ENCODE measurements around the gene CALR3.
A peak's percentile ranks its signal among the peaks of the same experiment; 100 is the strongest.
"Not testable (repeated sequence)": the region's sequence is repeated elsewhere in the genome, so short reads cannot be mapped to it uniquely, and the experiment has no call there.

Gene CALR3

GRCh38 chr19:16506161-16506560, 10.2 kb upstream of the CALR3 start:
- H3K4me1 Mint-ChIP-seq; H3K9me3 Mint-ChIP-seq; H3K27me3 Mint-ChIP-seq; DNase-seq (ENCODE audit: low spot score in 2 of 2); H3K4me3 Mint-ChIP-seq; ATAC-seq (replicated peaks; ENCODE audit: extremely low read depth, poor library complexity, severe bottlenecking); H3K36me3 Mint-ChIP-seq (ENCODE audit: insufficient read depth); H3K27ac Mint-ChIP-seq (ENCODE audit: low read depth): not testable (repeated sequence)

- H3K9me3 Mint-ChIP-seq = no peaks in the 10 kb centered on the region
- H3K27me3 Mint-ChIP-seq = no peaks in the 10 kb centered on the region
- peak overlapping the region; percentile 65 for H3K27ac Mint-ChIP-seq (ENCODE audit: low read depth)
- DNase-seq (ENCODE audit: low spot score in 2 of 2) (no peak), ATAC-seq (replicated peaks; ENCODE audit: extremely low read depth, poor library complexity, severe bottlenecking) (no peak)
- H3K36me3 Mint-ChIP-seq (ENCODE audit: insufficient read depth) = peaks cover 7% of the 10 kb centered on the region
- no peaks in the 10 kb centered on the region for H3K4me1 Mint-ChIP-seq
- H3K4me3 Mint-ChIP-seq = no peak overlapping the region
Measured at GRCh38 chr19:16504271-16504670, 8.3 kb upstream of the CALR3 start.

GRCh38 chr19:16497837-16498236, 1.9 kb upstream of the CALR3 start:
- ATAC-seq (replicated peaks; ENCODE audit: extremely low read depth, poor library complexity, severe bottlenecking) = no peak
- no peak for DNase-seq (ENCODE audit: low spot score in 2 of 2)
- peaks cover 5% of the 10 kb centered on the region for H3K36me3 Mint-ChIP-seq (ENCODE audit: insufficient read depth)
- no peaks in the 10 kb centered on the region for H3K9me3 Mint-ChIP-seq
- H3K4me1 Mint-ChIP-seq = peaks cover 11% of the 10 kb centered on the region
- no peak overlapping the region for H3K27ac Mint-ChIP-seq (ENCODE audit: low read depth)
- H3K27me3 Mint-ChIP-seq = no peaks in the 10 kb centered on the region
- H3K4me3 Mint-ChIP-seq = no peak overlapping the region

GRCh38 chr19:16497042-16497441, 1.1 kb upstream of the CALR3 start:
- H3K4me1 Mint-ChIP-seq = peaks cover 11% of the 10 kb centered on the region
- H3K27ac Mint-ChIP-seq (ENCODE audit: low read depth) = no peak overlapping the region
- ATAC-seq (replicated peaks; ENCODE audit: extremely low read depth, poor library complexity, severe bottlenecking) = no peak
- no peaks in the 10 kb centered on the region for H3K27me3 Mint-ChIP-seq
- peak overlapping the region; percentile 88 for H3K4me3 Mint-ChIP-seq
- no peaks in the 10 kb centered on the region for H3K9me3 Mint-ChIP-seq
- DNase-seq (ENCODE audit: low spot score in 2 of 2) = no peak
- H3K36me3 Mint-ChIP-seq (ENCODE audit: insufficient read depth) = peaks cover 4% of the 10 kb centered on the region

GRCh38 chr19:16496613-16496983, 631 bp upstream of the CALR3 start:
- Mint-ChIP-seq H3K4me3 (peak overlapping the region; percentile 88), H3K9me3 (no peaks in the 10 kb centered on the region), H3K27me3 (no peaks in the 10 kb centered on the region), H3K27ac (ENCODE audit: low read depth) (peak overlapping the region; percentile 86), H3K36me3 (ENCODE audit: insufficient read depth) (peaks cover 4% of the 10 kb centered on the region), H3K4me1 (peaks cover 11% of the 10 kb centered on the region)
- ATAC-seq (replicated peaks; ENCODE audit: extremely low read depth, poor library complexity, severe bottlenecking) (no peak), DNase-seq (ENCODE audit: low spot score in 2 of 2) (no peak)

- H3K9me3 Mint-ChIP-seq; DNase-seq (ENCODE audit: low spot score in 2 of 2); H3K36me3 Mint-ChIP-seq (ENCODE audit: insufficient read depth); ATAC-seq (replicated peaks; ENCODE audit: extremely low read depth, poor library complexity, severe bottlenecking); H3K27me3 Mint-ChIP-seq; H3K27ac Mint-ChIP-seq (ENCODE audit: low read depth); H3K4me1 Mint-ChIP-seq; H3K4me3 Mint-ChIP-seq: not testable (repeated sequence)
Measured at GRCh38 chr19:16486476-16486875, 9.5 kb downstream of the CALR3 start.

GRCh38 chr19:16482745-16483144, 13.2 kb downstream of the CALR3 start:
- H3K9me3 Mint-ChIP-seq = no peaks in the 10 kb centered on the region
- no peak overlapping the region for H3K4me3 Mint-ChIP-seq
- DNase-seq (ENCODE audit: low spot score in 2 of 2) (no peak), ATAC-seq (replicated peaks; ENCODE audit: extremely low read depth, poor library complexity, severe bottlenecking) (no peak)
- no peak overlapping the region for H3K27ac Mint-ChIP-seq (ENCODE audit: low read depth)
- peaks cover 1% of the 10 kb centered on the region for H3K36me3 Mint-ChIP-seq (ENCODE audit: insufficient read depth)
- H3K27me3 Mint-ChIP-seq = no peaks in the 10 kb centered on the region
- no peaks in the 10 kb centered on the region for H3K4me1 Mint-ChIP-seq

GRCh38 chr19:16477311-16477710, 18.7 kb downstream of the CALR3 start:
- ATAC-seq (replicated peaks; ENCODE audit: extremely low read depth, poor library complexity, severe bottlenecking) (no peak), DNase-seq (ENCODE audit: low spot score in 2 of 2) (no peak)
- peaks cover 1% of the 10 kb centered on the region for H3K36me3 Mint-ChIP-seq (ENCODE audit: insufficient read depth)
- no peaks in the 10 kb centered on the region for H3K4me1 Mint-ChIP-seq
- no peaks in the 10 kb centered on the region for H3K9me3 Mint-ChIP-seq
- no peak overlapping the region for H3K4me3 Mint-ChIP-seq
- H3K27ac Mint-ChIP-seq (ENCODE audit: low read depth) = no peak overlapping the region
- H3K27me3 Mint-ChIP-seq = no peaks in the 10 kb centered on the region

GRCh38 chr19:16476401-16476800, 19.6 kb downstream of the CALR3 start:
- DNase-seq (ENCODE audit: low spot score in 2 of 2) (no peak), ATAC-seq (replicated peaks; ENCODE audit: extremely low read depth, poor library complexity, severe bottlenecking) (no peak)
- no peak overlapping the region for H3K4me3 Mint-ChIP-seq
- H3K27me3 Mint-ChIP-seq = no peaks in the 10 kb centered on the region
- H3K36me3 Mint-ChIP-seq (ENCODE audit: insufficient read depth) = peaks cover 1% of the 10 kb centered on the region
- no peak overlapping the region for H3K27ac Mint-ChIP-seq (ENCODE audit: low read depth)
- no peaks in the 10 kb centered on the region for H3K9me3 Mint-ChIP-seq
- H3K4me1 Mint-ChIP-seq = no peaks in the 10 kb centered on the region

GRCh38 chr19:16473875-16474392, 22.0 kb downstream of the CALR3 start:
- H3K9me3 Mint-ChIP-seq = no peaks in the 10 kb centered on the region
- no peak for ATAC-seq (replicated peaks; ENCODE audit: extremely low read depth, poor library complexity, severe bottlenecking)
- peaks cover 20% of the 10 kb centered on the region for H3K4me1 Mint-ChIP-seq
- H3K4me3 Mint-ChIP-seq = no peak overlapping the region
- no peaks in the 10 kb centered on the region for H3K27me3 Mint-ChIP-seq
- no peak overlapping the region for H3K27ac Mint-ChIP-seq (ENCODE audit: low read depth)
- H3K36me3 Mint-ChIP-seq (ENCODE audit: insufficient read depth) = peaks cover 2% of the 10 kb centered on the region
- no peak for DNase-seq (ENCODE audit: low spot score in 2 of 2)

GRCh38 chr19:16472992-16473391, 23.0 kb downstream of the CALR3 start:
- H3K36me3 Mint-ChIP-seq (ENCODE audit: insufficient read depth) = peaks cover 2% of the 10 kb centered on the region
- ATAC-seq (replicated peaks; ENCODE audit: extremely low read depth, poor library complexity, severe bottlenecking) = no peak
- H3K9me3 Mint-ChIP-seq = no peaks in the 10 kb centered on the region
- H3K27me3 Mint-ChIP-seq = no peaks in the 10 kb centered on the region
- H3K4me1 Mint-ChIP-seq = peaks cover 28% of the 10 kb centered on the region
- H3K27ac Mint-ChIP-seq (ENCODE audit: low read depth) = no peak overlapping the region
- no peak for DNase-seq (ENCODE audit: low spot score in 2 of 2)
- H3K4me3 Mint-ChIP-seq = peak overlapping the region; percentile 79

- not testable (repeated sequence) for H3K9me3 Mint-ChIP-seq; H3K27me3 Mint-ChIP-seq; DNase-seq (ENCODE audit: low spot score in 2 of 2); H3K27ac Mint-ChIP-seq (ENCODE audit: low read depth); ATAC-seq (replicated peaks; ENCODE audit: extremely low read depth, poor library complexity, severe bottlenecking); H3K36me3 Mint-ChIP-seq (ENCODE audit: insufficient read depth)
- peaks cover 32% of the 10 kb centered on the region for H3K4me1 Mint-ChIP-seq
- H3K4me3 Mint-ChIP-seq = peak overlapping the region; percentile 79
Measured at GRCh38 chr19:16472559-16472899, 23.4 kb downstream of the CALR3 start.

- Mint-ChIP-seq H3K27ac (ENCODE audit: low read depth) (peak overlapping the region; percentile 5), H3K27me3 (no peaks in the 10 kb centered on the region), H3K4me3 (peak overlapping the region; percentile 79), H3K9me3 (no peaks in the 10 kb centered on the region), H3K4me1 (peaks cover 46% of the 10 kb centered on the region), H3K36me3 (ENCODE audit: insufficient read depth) (peaks cover 2% of the 10 kb centered on the region)
- no peak for DNase-seq (ENCODE audit: low spot score in 2 of 2)
- peak; percentile 58 for ATAC-seq (replicated peaks; ENCODE audit: extremely low read depth, poor library complexity, severe bottlenecking)
Measured at GRCh38 chr19:16470911-16471811, 24.8 kb downstream of the CALR3 start.

All from central memory CD8-positive, alpha-beta T cell (primary cell).